Stimulated activated CD8-positive, alpha-beta memory T cell treated with anti-CD3 and anti-CD28 coated beads, Interleukin-15, amount 100 ng/mL, for 1 hour (primary cell): ENCODE results near the gene ABCA3.

Source experiments
- DNase-seq: peaks from one replicate; pipeline ENCODE4 v3.0.0-alpha.2; 2020; ENCODE audit warnings: low read depth

ABCA3 gene

GRCh38 chr16:2317231-2318020 is 23.1 kb downstream of the ABCA3 start:
- DNase-seq, result no peak

GRCh38 chr16:2308089-2308962 is 32.2 kb downstream of the ABCA3 start:
- no peak for DNase-seq

- no peak for DNase-seq
Measured at GRCh38 chr16:2299915-2300192, 40.7 kb downstream of the ABCA3 start.

GRCh38 chr16:2299121-2299914 is 41.2 kb downstream of the ABCA3 start:
- no peak for DNase-seq

- DNase-seq, result no peak
Measured at GRCh38 chr16:2298621-2299020, 41.9 kb downstream of the ABCA3 start.

- no peak for DNase-seq
Measured at GRCh38 chr16:2297506-2297860, 43.0 kb downstream of the ABCA3 start.

- DNase-seq, result no peak
Measured at GRCh38 chr16:2296661-2297505, 43.6 kb downstream of the ABCA3 start.

- DNase-seq, result no peak
Measured at GRCh38 chr16:2295056-2295798, 45.3 kb downstream of the ABCA3 start.

- no peak for DNase-seq
Measured at GRCh38 chr16:2292221-2292620, 48.3 kb downstream of the ABCA3 start.

GRCh38 chr16:2289282-2289681 is 51.2 kb downstream of the ABCA3 start:
- DNase-seq, result no peak

GRCh38 chr16:2288726-2289125 is 51.8 kb downstream of the ABCA3 start:
- DNase-seq, result no peak

- no peak for DNase-seq
Measured at GRCh38 chr16:2287916-2288547, 52.5 kb downstream of the ABCA3 start.

- DNase-seq, result no peak
Measured at GRCh38 chr16:2286550-2286949, 54.0 kb downstream of the ABCA3 start.

GRCh38 chr16:2285731-2286191 is 54.8 kb downstream of the ABCA3 start:
- DNase-seq, result no peak

GRCh38 chr16:2284797-2285576 is 55.5 kb downstream of the ABCA3 start:
- DNase-seq, result no peak

GRCh38 chr16:2284001-2284770 is 56.3 kb downstream of the ABCA3 start:
- DNase-seq, result no peak

GRCh38 chr16:2282866-2283555 is 57.5 kb downstream of the ABCA3 start:
- DNase-seq, result no peak

GRCh38 chr16:2282262-2282661 is 58.3 kb downstream of the ABCA3 start:
- DNase-seq, result no peak
